HG03175 (cell line): Measurements from ENCODE around the gene COL2A1.

Experiments
- ATAC-seq: cut with Tn5 transposase; IDR thresholded peaks from one replicate; pipeline ENCODE4 v1.9.1; 2021; ENCODE audit warnings: mild to moderate bottlenecking, moderate library complexity; ENCODE audit not compliant: unreplicated experiment

Gene COL2A1

DNA sequence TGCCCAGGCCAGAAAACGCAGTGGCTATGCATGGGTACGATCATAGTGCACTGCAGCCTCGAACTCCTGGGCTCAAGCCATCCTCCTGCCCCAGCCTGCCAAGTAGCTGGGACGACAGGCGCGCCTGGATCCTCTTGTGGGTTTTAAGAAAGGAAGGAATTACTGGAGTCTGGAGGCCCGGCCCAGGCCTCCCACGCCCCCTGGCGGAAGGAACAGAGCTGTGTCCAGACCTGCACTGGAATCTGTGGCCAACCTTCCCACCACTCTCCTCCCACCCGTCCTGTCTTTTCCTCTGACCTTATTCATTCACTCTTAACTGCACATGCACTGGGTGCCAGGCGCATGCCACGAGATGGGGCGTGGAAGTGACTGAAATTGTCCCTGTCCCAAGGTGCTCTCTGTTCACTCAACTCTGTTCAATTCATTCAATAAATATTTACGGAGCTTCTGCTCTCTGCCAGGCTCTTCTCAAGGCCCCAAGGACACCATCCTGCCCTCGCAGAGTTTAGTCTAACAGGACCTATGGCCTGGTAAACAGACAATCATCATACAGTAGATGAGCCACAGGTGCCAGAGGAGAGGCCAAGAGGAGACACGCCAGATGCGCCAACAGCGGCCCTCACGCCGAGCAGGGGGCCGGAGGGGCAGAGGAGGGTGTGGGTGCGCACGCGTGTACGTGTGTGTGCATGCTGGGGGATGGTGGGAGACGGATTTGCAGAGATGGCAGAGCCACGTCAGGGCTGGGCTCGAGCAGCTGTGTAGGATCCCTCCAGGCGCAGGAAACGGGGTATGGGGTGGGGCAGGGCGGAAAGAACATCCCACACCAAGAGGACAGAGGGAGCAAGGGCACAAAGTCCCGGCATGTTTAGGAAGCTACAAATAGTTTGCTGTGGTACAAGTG lies 54.6 kb downstream of the COL2A1 start:
- no peak for ATAC-seq

DNA sequence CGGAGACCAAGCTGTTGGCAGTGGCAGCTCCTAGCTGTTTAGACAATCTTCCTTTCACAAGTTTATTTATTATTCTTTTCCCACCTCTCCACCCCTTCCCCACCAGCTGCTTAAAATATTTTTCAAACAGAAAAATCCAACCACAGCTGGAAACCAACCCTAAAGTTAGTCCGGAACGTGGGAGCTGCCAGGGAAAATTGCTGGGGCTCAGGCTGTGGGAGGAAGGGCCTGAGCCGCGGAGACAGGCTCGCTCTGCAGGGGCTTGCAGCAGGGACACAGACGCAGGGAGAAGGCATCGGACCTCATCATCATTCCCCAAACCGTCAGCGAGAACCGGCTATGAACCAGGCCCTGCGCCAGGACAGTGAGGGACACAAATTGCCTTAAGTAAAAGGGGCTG lies 56.9 kb downstream of the COL2A1 start:
- no peak for ATAC-seq

DNA sequence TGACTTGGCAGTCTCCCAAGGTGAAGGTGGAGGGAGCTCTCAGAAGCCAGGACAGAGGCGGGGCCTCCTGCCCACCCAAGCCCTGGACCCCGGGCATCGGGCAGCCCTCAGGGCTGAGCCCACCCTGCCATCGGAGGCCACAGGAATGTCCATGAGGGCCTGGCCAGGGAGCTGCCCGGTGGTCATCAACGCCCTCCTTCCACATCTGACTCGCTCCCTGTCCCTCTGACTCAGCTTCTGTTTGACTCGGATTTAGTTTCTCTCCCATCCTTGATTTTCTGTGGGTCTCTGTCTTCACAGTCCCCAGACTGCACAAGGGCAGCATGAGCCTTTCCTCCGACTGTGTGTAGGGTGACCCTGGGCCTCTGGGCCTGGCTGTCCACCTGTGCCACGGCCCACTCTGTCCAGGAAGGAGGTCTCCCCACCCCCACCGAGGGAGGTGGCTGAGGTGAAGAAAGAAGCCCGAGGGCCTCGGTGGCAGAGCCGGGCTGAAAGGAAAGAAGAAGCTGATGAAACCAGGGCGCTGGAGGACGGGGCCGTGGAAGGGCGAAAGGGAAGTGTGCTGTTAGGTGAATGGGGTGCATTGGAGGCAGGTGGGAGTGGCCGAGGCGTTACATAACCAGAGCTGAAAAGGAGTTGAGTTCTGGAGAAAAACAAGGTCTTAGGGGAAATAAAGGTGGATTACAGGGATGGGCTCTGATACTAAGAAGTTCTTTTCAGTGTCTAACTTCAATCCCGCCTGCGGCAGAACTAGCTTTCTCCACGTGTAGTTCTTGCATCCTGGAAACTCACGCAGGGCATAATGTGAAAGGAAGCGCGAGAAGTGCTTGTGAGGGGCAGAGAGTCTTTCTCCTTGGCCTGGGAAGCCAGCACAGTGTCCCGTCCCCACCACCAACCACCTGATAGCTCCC lies 57.6 kb downstream of the COL2A1 start:
- ATAC-seq, result no peak

DNA sequence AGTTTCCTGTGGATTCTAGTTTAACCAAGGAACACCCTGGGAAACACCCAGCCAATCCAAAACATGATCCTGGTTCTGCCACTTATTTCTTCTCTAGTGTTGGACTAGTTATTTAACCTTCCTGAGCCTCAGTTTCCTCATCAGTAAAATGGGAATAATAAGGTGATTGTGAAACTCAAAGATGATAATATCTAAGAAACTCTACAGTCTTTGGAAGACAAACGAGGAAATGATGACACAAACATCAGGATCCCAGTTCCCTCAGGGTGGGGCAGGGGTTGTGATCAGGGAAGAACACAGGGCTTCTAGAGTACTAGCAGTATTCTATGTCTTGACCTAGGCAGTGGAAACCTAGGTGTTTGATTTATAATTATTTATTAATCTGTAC lies 58.9 kb downstream of the COL2A1 start:
- no peak for ATAC-seq

DNA sequence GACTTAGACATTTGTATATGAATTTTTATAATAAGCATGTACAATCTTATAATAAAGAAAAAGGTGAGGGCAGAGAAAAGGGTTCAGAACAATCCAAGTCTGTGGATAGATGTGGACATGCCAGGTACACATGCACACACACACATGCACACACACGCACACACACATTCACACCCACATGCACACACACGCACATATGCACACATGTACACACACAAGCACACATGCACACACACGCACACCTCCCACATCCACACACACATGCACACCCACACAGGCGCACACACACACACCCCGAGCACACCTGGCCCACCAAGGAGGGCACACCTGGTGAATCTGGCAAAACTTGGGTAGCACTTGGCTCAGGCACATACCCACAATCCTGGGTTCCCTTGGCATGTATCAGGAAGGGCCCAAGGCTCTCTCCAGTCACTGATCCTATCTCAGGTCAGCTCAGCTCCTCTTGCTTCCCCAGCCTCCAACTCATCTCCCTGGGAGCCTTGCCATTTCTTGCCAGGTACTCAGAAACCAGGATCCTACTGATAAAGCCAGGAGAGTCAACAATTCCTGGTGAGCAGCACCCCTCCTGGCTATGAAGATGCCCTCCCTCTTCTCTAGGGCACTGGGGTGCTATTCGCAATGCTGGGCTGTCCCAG lies 59.5 kb downstream of the COL2A1 start:
- no peak for ATAC-seq

DNA sequence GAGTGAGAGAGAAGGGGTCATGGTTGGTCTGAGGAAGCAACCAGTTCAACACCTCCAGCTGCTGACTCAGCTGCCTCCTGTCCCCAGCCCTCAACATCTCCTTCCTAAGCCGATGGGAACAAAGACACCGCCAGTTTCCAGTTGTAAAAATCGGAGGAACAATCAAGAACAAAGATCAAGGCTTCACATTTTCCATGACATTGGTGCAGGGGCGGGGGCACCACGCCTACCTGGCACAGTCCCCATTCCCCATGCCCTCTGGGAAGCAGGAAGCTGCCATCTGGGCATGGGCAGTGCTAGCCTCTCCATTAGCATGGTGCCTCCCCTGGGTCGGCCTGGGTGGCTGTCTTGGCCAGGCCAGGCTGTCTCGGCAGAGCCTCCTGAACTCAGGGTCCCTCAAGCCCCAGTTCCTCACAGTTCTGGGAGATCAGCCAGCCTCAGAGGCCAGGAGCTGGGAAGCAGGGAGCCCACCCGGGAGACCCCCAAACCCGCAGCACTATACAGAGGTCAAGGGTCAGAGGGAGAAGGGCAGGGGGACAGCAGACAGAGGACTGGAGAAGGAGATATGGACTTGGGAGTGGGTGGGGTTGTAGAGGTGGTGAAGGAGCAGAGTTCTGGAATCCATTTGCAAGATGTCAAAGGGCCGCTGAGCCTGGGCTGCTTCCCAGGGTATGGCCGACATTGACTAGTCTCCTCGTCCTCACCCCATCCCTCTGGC lies 60.5 kb downstream of the COL2A1 start:
- no peak for ATAC-seq

DNA sequence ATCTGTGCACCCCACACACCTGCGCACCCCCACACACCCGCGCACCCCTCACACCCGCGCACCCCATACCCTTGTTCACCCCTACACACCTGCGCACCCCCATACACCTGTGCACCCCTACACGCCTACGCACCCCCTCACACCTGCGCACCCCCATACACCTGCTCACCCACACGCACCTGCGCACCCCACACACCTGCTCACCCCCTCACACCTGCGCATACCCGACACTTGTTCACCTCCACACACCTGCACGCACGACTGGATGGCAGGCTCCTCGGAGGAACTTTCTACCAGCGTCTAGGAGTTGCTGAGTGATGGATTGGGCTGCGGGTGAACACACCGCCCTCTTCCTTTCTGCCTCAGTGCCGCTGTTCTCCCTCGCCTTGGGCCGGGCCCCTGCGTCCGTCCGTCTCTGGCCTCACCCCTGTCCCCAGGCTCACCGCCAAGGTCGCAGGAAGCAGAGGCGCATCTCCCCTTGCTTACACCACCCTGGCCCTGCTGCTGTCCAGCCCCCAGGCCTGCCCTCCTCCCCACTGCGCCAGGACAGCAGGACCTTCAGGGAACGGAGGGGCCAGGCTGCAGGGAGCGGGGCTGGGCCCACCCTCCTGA lies 61.6 kb downstream of the COL2A1 start:
- no peak for ATAC-seq

DNA sequence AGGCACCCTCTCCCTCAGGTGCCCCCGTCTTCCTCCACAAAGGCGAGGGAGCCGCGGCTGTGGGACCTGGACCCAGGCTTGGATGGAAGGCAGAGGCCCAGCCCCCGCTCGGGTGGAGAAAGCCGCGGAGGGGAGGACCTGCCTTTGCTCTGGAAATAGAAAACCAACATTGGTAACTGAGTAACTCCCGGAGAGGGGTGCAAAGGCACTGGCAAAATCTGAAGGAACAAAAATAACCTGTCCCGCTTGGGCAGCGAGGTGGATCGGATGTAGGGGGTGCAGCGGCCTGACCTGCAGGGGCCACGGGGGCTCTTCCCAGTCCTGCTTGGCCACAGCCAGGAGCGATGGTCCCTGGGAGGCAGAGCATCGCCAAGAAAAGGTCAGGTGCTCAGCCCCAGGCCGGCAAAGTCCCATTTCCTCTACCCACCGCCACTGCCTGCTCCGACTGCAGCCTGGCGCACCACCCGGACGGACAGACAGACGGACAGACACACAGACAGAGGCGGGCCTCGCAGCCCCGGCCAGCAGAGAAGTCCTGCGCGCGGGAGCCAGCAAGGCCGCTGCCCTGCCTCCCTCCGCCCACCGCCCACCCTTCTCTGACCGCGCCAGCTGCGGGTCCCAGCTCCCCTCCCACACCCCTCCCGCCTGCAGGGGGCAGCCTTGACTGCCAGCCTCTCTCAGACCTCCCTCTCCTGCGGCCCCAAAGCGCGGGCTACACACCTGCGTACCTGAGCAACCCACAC lies 62.2 kb downstream of the COL2A1 start:
- no peak for ATAC-seq

DNA sequence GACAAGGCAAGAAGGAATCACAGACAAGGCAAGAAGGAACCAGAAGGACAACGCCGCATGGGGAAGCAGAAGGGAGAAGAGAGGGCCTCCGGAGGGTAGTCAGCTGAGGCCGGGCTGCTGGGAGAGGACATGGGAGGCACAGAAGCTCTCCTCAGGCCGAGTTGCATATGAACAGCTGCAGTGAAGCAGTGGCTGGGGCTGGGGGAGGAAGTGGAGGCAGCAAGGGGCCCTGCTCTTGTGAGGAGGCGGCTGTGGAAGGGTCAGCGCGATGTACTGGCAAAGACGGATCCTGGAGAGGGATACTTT lies 62.8 kb downstream of the COL2A1 start:
- no peak for ATAC-seq

DNA sequence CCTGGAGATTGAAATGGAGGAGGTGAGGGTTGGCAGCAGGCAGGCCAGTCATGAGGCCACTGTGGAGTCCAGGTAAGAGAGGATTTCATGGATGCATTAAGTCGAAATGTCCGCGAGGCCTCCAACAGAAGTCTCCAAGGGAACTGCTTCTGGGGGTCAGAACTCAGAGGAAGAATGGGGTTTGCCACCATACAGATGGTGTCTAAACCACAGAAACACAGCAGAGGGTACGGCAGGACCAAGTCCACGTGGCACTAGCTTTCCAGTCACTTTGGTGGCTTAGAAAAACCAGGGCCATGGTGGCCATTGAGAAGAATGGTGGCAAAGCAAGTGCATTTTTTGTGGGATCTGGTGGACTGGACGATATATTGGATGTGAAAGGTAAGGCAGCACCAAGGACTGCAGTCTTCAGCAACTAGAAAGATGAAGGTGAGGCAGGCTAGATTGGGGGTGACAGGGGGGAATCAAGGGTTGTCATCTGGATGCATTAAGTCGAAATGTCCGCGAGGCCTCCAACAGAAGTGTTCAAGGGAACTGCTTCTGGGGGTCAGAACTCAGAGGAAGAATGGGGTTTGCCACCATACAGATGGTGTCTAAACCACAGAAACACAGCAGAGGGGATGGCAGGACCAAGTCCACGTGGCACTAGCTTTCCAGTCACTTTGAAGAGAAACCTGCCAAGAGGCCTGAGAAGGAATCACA lies 63.4 kb downstream of the COL2A1 start:
- ATAC-seq, result no peak

DNA sequence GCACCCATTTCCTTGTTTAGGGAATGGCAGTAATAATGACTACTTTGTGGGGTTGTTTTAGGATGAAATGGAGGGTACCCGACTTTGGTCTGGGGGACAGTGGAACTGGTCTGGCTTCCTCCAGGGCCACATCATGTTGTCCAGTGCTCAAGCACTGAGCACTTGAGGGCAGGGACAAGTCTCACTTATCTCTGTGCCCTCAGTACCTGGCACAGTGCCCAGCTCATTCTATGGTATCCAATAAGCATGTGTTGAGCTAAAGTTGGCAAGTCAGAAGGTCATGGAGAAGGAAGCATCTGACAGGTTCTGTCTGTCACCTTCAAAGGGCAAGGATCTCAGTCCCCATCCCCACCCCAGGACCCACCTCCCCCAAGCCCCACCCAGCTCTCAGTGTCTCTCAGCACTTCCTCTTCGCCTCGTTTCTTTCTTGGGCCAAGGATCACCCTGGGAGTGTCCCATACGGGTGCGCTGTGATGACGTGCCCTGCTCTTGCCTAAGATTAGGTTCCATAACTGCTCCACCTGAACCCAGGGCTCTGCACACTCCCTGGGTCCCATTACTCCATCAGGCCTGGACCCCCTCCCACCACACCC lies 65.2 kb downstream of the COL2A1 start:
- ATAC-seq, result no peak

DNA sequence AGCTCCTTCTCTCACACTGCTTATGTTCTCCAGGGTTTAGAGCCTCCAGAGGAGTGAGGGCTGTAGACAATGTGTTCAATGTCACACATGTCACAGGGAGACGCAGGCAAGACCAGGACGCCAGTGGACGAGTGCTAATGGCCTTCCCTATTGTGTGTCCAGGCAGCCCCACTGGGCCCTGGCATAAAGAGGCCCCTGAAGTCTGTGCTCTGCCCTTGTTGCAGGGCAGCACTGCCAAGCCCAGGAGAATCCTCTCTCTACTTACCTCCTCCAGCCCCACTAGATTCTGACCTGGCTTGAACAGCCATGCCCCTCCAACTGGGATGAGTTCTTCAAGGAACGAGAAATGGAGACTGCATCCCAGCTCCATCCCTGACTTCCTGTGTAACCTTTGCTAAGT lies 65.7 kb downstream of the COL2A1 start:
- ATAC-seq, result no peak

DNA sequence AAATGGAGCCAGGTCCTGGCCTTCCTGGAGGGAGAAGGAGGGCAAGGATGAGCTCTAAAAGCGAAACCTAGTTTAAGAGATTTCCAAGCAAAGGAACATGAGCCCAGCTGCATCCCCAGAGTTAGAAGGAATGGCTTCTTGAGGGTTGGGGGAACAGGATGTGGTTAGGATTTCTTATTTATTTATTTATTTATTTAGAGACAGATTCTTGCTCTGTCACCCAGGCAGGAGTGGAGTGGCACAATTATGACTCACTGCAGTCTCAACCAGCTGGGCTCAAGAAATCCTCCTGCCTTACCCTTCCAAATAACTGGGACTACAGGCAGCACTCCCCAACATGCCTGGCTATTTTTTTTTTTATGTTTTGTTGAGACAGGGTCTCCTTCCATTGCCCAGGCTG lies 66.2 kb downstream of the COL2A1 start:
- no peak for ATAC-seq

DNA sequence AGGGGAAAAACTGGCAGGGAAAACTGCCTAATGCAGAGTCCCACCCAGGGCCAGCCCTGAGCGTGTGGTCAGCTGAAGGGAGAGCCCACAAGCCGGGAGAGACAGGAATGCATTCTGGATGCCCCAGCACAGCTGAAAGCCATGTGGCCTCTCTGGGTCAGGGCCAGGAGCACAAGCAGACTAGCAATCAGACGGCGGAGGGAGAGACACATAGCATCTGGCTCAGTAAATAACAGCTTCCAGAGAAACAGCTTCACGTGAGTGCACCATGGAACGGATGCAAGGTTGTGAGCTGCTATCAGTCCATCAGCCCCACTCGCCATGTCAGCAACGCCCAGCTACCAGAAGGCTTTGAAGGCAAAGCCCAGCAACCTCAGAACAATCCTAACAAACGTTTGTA lies 69.1 kb downstream of the COL2A1 start:
- no peak for ATAC-seq

DNA sequence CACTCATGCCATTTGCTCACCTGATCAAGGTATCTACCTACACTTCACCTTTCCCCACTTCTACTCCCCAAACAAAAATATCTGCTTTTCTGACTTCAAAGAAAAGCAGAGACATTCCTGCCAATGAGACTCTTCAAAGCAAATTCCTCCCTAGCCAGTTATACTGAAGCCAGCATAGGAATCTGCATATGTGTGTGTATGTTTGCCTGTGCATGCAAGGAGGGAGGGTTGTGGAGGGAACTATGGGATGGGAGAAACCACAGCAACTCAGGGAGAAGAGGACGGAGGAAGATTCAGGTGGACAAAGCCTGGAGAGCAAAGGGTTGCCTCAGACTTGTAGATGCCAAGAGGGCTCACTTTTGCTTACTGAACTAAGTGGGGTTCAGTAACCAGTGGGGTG lies 73.1 kb downstream of the COL2A1 start:
- no peak for ATAC-seq

DNA sequence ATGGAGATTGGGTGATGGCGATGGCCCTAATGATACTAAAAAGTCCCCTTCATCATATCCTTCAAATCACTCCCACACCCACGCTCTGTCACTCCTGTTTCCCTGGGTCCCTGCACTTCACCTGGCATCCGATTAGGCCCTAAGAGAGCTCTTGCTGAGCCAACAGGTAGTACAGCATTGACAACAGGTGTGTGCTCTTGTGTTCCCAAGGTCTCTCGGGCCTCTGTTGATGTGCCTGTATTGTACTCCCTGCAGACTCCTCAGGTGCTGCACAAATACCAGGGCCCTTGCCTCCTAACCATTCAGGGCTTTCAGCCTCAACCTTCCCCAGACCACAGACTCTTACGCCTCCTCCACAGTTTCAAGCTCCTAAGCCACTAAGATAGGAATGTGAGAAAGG lies 73.6 kb downstream of the COL2A1 start:
- no peak for ATAC-seq

DNA sequence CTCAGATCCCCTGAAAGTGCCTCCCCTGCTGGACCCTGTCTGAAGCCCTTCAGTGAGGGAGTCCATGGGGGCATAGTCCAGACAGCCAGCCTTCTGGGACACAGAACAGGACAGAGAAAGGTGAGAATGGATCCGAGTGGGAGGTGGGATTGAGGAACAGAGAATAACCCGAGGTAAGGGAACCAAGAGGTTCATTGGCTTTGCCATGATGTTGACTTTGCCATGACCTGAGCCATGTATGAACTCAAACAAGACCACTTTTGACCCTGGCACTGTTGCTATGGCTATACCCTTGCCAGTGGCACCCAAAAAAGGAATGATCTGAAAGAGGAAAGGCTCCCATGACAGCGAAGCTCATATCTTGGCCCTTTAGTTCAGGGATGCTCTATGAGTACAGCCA lies 76.9 kb downstream of the COL2A1 start:
- ATAC-seq, result no peak
